CD4-positive, alpha-beta T cell treated with Interleukin-2 at 100 ng/mL for 4 hours (primary cell): ENCODE data around the gene JADE2.
"Not testable (repeated sequence)": the region's sequence is repeated elsewhere in the genome, so short reads cannot be mapped to it uniquely, and the experiment has no call there.

Source experiments
- DNase-seq: peaks from one replicate; pipeline ENCODE4 v3.0.0-alpha.2; 2020; ENCODE audit warnings: low spot score

The JADE2 gene

DNA sequence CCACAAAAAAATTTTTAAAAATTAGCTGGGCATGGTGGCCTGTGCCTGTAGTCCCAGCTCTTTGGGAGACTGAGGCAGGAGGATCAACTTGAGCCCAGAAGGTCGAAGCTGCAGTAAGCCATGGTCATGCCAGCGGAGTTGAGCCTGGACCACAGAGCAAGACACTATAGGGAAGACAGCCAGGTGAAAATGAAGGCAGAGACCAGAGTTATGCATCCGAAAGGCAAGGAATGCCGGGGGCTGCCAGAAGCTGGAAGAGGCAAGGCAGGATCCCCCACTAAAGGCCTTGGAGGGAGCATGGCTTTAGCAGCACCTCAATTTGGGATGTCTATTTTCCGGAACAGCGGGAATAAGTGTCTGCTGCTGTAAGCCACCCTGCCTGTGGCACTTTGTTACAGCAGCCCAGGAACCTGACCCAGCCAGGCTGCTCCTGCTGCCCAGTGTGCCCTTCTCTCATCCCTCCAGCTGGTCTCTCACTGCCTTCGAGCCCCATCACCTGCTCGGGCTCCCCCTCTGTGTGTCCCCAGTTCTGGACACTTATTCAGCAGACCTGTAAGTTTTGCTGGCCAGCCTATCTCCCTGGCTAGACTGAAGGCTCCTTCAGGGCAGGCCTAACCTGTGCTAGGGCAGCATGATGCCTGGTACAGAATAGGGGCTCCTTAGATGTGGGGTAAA, 16.8 kb upstream of the JADE2 start:
- no peak for DNase-seq

DNA sequence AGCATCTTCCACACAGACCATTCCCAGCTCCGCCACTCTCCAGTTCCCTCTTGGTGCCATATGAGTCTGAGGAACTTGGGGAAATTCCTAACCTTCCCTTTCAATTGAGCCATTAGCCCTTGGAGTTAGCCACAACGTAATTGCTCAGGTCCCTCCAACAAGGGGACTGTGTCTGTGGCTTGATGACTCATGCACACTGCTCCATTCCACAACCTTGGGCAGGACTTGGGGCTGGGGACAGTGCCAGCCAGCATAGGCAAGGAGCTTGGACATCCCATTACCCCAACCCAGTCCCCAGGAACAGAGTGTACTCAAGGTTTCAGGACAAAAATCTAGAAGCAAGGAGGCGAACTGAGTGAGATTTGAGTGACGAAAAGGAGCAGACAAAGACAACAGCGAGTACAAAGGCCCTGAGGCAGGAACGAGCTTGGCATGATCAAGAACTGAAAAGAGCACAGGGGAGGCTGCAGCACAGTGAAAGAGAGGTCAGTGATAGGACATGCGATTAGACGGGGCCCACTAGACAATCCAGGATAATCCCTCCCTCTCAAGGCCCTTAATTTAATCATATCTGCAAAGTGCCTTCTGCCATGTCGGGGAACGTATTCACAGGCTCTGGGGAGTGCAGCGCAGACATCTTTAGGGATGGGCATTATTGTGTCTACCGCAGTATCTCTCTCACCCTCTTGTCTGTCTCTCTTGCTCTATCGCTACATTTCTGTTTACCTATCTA, 16.0 kb upstream of the JADE2 start:
- DNase-seq: no peak

DNA sequence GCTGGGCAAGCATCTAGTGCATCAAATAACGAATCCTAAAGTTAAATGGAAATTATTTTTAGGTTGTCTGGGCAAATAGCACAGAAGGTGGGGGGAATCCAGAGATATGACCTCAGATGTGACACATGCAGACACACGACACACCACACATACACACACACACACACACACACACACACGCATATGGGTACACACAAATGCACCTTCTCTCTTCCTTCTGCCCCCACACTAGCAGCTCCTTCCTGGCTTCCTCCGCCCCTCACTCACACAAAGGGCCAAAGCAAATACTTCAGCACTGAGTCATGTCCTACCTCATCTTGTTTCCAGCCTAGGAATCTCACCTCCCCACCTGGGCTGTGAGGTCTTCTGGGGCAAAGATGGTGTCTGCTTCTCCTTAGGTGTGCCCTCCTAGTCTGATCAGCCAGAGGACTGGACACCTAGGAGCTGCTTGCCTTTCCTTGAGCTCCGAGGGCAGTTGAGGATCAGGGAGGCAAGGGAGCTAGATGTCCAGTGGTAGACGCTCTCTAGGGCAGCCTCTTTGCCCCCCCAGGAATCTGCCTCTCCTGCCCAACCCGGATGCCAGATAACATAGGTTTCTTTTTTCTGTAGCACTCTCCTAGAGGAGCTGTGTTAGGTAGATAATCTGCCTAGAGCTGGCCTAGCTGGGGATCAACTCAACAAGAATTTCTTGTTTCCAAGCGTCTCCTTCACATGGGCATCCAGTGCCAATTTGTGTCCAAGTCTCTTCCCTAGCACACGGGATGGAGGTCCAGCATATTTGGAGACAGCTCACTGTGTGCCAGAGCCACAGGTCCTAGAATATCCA, 14.3 kb upstream of the JADE2 start:
- DNase-seq: no peak

DNA sequence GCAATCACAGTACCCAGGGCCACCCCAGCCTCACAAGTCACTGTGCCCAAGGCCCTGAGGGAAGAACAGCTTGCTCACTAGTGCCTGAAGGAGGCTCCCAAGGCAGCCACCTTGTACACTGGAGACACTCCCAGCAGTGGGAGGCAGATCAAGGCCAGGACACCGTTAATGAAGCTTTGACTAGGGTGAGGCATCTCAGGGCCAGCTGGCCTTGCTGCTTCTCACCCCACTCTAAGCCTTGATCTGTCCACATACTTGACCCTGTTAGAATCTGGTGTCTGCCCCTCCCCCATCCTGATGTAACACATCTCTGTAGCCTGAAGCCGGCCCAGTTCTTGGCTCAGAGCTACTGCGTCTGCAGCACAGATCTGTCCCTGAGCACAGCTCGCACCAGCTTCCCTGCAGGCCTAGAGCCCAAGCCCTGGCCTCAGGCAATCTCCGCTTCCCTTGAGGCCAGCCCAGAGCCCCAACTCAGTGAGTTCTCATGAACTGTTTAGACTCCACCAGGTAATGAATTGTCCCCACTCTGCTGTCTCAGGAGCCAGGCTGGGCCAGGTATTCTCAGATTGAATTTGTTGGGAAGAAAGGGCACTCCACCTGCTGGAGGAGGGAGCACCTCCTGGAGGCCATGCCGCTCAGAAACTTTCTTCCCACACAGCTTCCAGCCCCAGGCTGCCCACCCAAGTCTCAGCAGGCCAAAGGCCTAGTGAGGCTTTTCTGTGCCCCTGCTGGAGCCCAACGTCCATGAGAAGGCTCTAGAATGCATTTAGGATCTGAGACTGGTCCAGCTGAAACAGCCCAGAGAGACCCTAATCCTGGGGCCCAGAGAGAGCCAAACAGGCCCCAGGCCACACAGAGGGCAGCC, 13.4 kb upstream of the JADE2 start:
- no peak for DNase-seq

DNA sequence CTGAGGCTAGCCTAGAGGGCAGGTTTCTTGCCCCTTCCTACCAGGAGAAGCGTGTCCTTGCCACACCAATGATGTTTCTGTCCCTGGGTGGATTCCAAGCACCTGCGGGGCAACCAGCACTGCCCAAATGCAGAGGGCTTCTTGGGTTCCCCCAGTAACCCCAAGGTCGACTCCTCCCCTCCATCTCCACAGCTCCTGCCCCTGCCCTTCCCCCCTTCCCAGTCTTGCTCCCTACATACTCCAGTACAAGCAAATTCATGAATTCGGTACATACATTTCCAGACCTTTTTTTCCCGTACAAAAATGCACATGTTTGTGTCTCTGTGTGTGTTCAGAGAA, 12.8 kb upstream of the JADE2 start:
- no peak for DNase-seq

DNA sequence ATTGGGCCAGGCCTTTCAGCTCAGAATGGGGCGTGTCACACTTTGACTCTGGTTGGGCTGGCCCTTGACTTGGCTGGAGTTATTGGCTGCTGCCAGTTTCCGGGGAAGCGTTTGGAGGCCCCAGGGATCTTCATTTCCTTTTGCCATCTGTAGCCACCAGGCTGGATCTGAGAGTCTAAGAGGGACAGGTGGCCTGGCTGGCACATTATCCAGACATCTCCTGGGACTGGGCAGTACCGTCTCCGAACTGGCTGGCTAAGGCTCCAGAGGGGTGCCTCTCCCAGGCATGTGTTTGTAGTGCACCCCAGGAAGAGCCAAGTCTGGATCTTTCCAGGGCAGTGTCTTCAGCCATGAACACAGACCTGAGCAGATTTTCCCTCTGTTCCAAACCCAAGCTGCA, 9.7 kb upstream of the JADE2 start:
- DNase-seq: no peak

DNA sequence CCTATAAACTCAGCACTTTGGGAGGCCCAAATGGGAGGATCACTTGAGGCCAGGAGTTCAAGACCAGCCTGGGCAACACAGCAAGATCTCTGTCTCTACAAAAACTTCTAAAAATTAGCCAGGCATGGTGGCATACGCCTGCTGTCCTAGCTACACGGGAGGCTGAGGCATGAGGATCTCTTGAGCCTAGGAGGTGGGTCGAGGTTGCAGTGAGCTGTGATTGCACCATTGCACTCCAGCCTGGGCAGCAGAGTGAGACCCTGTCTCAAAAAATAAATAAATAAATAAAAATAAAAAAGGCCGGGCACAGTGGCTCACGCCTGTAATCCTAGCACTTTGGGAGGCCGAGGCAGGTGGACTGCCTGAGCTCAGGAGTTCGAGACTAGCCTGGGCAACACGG, 8.5 kb upstream of the JADE2 start:
- DNase-seq: not testable (repeated sequence)

DNA sequence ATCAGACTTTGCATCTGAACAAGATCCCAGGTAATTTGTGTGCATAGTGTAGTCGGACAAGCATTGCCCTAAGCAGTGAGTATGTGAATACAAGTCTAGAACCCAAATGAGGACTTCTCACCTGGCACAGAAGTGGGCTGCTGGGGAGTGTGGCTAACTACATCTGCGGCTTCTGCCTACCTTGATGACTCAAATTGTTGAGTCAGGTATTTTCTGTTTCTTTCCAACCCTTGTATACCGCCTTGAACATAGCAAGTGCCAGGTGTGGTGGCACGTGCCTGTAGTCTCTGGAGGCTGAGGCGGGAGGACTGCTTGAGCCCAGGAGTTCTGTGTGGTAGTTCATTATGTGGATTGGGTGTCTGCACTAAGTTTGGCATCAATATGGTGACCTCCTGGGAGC, 7.9 kb upstream of the JADE2 start:
- no peak for DNase-seq

DNA sequence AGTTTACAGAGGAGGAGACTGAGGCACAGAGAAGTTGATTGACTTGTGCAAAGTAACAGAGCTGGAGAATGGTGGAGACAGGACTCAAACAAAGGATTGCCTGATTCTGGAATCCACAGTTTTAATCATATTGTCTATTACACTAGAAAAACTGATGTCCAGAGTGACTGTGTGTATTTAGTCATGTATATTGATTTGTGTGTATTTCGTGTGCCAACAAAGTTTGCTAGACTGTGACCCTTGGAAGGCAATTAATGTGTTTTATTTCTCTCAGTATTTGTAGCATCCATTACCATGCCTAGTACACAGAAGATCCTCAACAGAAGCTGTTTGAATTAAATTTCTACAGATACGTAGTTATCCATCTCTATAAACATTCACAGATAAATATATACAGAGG, 5.5 kb upstream of the JADE2 start:
- DNase-seq: no peak

DNA sequence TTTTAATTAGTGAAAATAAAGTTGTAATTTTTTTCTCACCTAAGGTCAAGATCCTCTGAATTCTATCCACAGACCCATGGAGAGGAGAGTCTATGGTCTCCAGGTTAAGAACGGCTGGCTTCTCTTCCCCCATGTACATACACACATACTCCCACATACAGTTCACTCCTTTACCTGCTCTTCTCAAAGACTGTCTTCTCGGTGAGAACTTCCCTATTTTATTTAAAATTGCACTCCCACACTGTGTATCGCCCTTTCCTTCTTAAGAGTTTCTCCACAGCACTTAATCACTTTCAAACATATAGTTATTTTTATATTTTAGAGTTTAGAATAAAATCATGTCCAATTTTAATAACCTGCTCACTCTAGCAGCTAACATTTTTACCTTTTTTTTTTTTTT, 3.6 kb upstream of the JADE2 start:
- DNase-seq: no peak

DNA sequence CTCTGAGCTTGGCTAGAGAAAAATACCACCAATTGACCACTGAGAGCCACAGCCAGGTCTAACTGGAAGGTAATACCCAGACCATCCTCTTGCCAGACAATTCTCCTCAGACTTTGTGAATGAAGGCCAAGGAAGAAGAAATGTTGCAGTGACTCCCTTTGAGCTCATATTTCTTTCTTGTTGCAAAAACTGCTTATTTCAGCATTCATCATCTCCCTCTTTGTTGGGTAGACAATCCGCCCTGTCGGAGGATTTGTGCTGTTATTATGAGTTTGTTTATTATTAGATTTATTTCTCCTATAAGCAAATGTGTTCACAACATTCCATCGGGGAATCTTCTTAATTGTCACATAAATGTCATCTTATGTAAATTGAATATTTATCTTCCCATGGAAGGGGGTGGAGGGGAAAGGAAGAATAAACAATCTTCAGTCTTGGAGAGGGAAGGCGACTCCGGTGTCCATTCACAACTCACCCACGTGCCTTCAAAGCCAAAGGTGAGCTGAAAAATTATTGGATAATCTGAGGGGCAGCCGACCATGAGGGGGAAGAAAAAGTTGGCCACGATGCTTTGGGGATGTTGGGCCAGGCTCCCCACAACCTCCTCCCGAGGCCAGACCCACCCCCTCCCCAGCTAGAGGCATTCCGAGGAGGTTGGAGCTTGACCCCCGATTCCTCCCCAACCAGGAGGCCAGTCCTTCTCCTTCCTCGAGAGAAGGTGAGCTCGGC, 1.8 kb upstream of the JADE2 start:
- DNase-seq: no peak

DNA sequence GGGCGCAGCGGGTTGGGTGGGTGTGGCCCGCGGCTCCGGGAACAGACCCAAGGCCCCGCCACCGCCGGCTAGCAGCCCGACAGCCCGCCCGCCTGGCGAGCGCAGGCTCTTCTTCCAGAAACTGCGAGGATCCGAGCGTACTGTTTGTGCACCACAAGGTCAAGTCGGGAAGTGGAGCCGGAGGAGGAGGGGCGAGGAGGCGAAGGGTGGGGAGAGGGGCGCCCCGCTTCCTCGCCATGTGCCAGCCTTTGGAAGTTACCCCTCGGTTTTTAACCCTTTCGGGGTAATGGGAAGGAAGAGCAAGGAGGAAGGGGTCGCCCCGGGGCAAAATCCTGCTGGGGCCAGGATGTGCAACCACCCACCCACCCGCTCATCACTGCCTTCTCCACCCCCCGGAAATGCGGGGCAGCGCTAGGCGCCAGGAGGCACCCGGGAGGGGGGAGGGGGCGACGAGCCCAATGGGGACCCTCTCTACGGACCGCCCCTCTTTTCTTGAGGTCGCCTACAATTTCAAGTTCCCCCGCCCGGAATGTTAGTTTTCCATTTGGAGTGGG, 1.1 kb upstream of the JADE2 start:
- DNase-seq: peak; percentile 68

DNA sequence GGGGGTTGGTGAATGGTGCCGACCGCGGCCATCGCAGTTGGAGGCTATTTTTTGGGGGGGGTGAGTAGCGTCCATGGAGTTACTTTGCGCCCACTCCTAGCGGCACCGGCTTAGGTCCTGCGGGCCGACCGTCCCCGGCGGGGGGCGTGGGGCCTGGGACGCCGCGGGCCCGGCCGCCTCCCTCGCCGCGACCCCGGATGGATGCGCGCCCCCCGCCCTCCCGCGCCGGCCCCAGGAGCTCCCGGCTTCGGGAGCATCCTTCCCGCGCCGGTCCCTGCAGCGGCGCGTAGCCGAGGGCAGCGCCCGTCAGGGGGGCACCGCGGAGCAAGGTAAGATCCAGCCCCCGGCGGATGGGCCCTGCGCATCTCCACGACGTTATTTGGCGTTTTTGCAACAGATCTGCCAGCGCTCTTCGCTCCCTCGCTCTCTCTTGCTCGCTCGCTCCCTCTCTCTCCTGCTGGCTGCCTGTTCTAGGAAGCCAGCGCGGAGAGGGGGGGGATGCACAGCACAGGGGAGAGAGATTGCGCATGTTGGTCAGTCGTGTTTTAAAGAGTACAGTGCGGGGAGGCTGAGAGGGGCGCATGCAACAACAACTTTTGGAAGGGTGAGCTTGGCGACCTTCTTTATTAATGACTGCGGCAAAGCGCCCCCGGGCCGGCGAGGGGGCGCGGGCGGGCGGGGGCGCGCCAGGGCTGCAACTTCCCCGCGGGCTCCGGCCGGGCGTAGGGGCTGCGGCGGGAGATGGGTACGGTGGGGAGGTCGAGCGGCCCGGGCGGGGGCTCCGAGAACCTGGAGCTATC, 413 bp downstream of the JADE2 start:
- peak; percentile 76 for DNase-seq

DNA sequence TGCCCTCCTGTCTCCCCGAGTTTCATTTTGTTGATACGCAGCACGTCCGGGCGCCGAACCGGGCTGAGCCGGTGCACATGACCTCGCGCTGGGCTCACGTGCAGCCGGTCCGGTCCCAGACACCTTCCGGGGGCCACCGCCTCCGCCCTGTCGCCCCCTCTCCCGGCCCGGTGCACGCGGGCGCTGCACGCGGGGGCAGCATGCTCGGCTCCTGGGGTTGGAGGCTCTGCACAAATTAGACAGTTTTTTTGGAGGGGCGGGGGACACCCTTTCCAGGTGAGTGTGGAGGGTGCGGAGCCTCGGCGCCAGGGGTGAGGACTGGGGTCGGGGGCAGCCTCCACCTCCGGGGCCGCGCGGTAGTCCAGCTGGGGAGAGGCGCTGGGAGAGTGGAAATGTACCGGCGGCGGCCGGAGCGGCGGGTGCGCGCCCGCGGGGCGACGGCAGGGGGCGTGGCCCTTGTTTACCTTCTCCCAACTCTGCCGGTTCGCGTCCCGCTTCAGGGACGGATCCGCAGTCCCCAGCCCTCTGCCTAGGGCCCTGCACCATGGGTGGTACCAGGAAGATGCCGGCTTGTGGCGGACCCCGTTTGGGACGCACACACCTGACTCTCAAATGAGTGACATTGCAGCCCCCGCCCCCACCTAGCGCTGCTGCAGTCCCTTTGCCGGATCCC, 1.1 kb downstream of the JADE2 start:
- peak; percentile 60 for DNase-seq

DNA sequence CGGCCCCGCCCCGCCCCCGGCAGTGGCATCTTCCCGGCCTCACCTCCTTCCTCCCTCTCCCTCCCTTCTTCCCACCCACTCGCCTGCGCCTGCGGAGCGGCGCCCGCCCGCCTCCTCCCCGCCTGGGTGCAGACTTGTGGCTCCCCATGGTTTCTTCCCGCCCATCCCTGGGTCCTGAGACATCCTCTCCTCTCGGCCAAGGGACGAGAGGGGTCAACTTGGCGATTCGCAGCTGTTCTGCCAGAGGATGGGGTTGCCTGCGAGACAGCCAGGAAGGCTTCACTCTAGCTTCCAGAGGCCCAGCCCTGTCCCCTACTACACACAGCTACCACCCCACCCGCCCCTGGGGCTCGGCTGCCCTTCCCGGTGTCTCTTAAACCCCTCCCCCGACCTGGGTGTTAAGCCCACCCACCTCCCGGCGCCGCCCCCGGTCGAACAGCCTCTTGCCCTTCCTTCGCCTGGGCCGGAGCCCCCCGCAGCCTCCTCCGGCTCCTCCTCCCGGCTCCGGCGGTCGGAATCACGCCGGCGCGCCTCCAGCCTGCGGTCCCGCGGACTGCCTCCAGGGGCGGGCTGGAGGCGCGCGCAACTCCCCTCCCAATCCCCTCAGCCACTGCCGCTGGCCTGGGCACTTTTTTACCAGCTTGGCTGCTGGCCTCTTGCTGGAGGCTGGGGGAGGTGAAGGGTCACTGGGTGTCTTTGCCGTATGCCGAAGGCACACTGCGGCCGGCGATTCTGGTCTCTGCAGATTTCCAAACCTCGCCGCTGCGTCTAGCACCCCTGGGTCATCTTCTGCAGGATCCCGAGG, 1.9 kb downstream of the JADE2 start:
- DNase-seq: peak; percentile 64

DNA sequence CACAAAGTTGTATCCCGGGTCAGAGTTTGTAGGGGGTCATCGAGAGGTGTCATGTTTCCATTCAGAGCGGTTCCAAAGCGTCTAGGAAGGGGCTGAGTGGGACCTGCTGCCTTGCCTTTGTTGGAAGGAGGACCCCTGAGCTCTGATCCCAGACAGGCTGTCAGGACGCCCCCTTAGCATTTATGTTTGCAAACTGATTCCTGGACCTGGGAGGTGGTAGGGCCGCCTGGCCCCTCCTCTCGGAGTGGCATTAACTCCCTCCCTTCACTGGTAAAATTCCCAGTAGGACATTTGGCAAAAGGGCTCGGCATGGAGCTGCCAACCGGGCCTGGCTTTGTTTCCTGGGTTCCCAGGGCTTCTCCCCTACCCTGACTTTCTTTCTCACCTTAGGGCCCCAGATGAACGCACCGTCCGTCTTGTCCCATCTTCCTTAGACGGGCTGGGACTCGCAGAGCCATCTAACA, 2.5 kb downstream of the JADE2 start:
- no peak for DNase-seq

DNA sequence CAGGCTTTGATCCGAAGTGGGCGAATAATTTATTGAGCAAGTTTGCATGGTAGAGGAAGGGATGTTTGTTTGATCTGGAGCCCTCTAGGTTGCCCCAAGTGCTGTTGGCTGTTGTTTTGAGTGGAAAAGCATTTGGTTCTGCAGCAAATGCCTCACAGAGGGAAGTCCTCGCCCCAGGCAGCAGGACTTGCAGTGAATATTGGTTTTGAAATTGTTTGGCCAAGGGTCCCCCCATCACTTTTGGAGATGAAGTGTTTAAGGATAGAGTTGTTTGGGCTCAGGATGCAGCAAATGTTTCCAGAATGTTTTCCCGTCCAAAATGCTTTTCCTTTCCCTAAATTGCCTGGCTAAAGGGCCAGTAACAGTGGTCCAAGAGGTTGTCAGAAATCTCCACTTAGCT, 3.1 kb downstream of the JADE2 start:
- no peak for DNase-seq

DNA sequence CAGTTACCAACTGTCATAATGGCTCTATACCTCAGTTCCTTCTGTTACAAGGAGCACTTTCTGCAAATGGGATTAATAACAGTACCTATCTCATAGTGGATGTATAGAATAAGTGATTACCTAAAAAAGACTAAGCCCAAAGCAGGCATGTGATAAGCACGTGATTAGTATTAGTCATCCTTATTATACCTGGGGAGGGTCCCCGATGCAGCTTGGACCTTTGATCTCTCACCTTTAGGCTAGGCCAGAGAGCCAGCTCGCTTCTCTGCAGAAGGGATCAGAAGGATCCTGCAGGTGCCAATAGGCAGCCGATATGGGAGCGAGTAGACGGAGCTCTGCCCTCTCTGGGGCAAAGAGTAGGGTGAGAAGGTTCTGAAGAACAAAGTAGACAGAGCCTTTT, 4.0 kb downstream of the JADE2 start:
- DNase-seq: no peak
